H9 (cell line): ENCODE results near the gene SH3TC1. TPM values are rescaled to one million over a fixed set of nuclear protein-coding genes. Genes with fewer than 3 reads are reported as not detected.

Source experiments
- DNase-seq: peaks from one replicate; pipeline ENCODE4 v3.0.0-alpha.2; 2017
- H2AFZ ChIP-seq: one replicate; pipeline ENCODE4 v1.6.1; 2013; ENCODE audit warnings: mild to moderate bottlenecking, low read length, control low read depth, moderate library complexity
- H2AK5ac ChIP-seq: 2 replicates; pipeline ENCODE4 v1.6.1; 2013; ENCODE audit warnings: low read length, control low read depth, mixed read lengths; ENCODE audit not compliant: insufficient read length
- H2BK120ac ChIP-seq: one replicate; pipeline ENCODE4 v1.6.1; 2013; ENCODE audit warnings: low read depth, mild to moderate bottlenecking, low read length, control low read depth, inconsistent platforms; ENCODE audit not compliant: poor library complexity, severe bottlenecking
- H2BK12ac ChIP-seq: 2 replicates; pipeline ENCODE4 v1.6.1; 2013; ENCODE audit warnings: low read length, control low read depth, mixed read lengths, low read depth; ENCODE audit not compliant: insufficient read length
- H2BK15ac ChIP-seq: 2 replicates; pipeline ENCODE4 v1.6.1; 2013; ENCODE audit warnings: low read depth, low read length, control low read depth
- H2BK20ac ChIP-seq: one replicate; pipeline ENCODE4 v1.6.1; 2013; ENCODE audit warnings: low read depth, mild to moderate bottlenecking, low read length, control low read depth, inconsistent platforms; ENCODE audit not compliant: poor library complexity, severe bottlenecking
- H2BK5ac ChIP-seq: 2 replicates; pipeline ENCODE4 v1.6.1; 2013; ENCODE audit warnings: low read length, control low read depth, mixed read lengths; ENCODE audit not compliant: insufficient read length
- H3K14ac ChIP-seq: 2 replicates; pipeline ENCODE4 v1.6.1; 2013; ENCODE audit warnings: low read length, control low read depth; ENCODE audit not compliant: insufficient read depth
- H3K18ac ChIP-seq: 2 replicates; pipeline ENCODE4 v1.6.1; 2013; ENCODE audit warnings: low read depth, mild to moderate bottlenecking, mixed read lengths, low read length, control low read depth; ENCODE audit not compliant: insufficient read length
- H3K23ac ChIP-seq: 2 replicates; pipeline ENCODE4 v1.6.1; 2013; ENCODE audit warnings: low read length, control low read depth, mixed read lengths, low read depth; ENCODE audit not compliant: insufficient read length
- H3K23me2 ChIP-seq: 2 replicates; pipeline ENCODE4 v1.6.1; 2013; ENCODE audit warnings: low read depth, mild to moderate bottlenecking, mixed read lengths, low read length, control low read depth; ENCODE audit not compliant: insufficient read length, poor library complexity, severe bottlenecking
- H3K27ac ChIP-seq: 2 replicates; pipeline ENCODE4 v1.5.1; 2013; ENCODE audit warnings: low read length, control low read depth, mixed read lengths, low read depth; ENCODE audit not compliant: insufficient read length
- H3K27me3 ChIP-seq: 2 replicates; pipeline ENCODE4 v1.6.1; 2013; ENCODE audit warnings: low read length, control low read depth, inconsistent platforms; ENCODE audit not compliant: insufficient read depth
- H3K4ac ChIP-seq: 2 replicates; pipeline ENCODE4 v1.6.1; 2013; ENCODE audit warnings: low read depth, mild to moderate bottlenecking, control low read depth, inconsistent platforms, low read length, moderate library complexity
- H3K4me1 ChIP-seq: 2 replicates; pipeline ENCODE4 v1.6.1; 2013; ENCODE audit warnings: low read length, control low read depth, inconsistent platforms; ENCODE audit not compliant: insufficient read depth
- H3K4me2 ChIP-seq: 2 replicates; pipeline ENCODE4 v1.6.1; 2013; ENCODE audit warnings: low read length, control low read depth, mixed read lengths; ENCODE audit not compliant: insufficient read length, insufficient read depth
- H3K56ac ChIP-seq: 2 replicates; pipeline ENCODE4 v1.6.1; 2013; ENCODE audit warnings: low read depth, mild to moderate bottlenecking, mixed read lengths, low read length, control low read depth; ENCODE audit not compliant: insufficient read length
- H3K79me1 ChIP-seq: 2 replicates; pipeline ENCODE4 v1.6.1; 2013; ENCODE audit warnings: low read depth, mild to moderate bottlenecking, moderate library complexity, low read length, control low read depth, inconsistent platforms; ENCODE audit not compliant: insufficient read depth, poor library complexity, severe bottlenecking
- H3K79me2 ChIP-seq: 2 replicates; pipeline ENCODE4 v1.6.1; 2013; ENCODE audit warnings: low read length, control low read depth, inconsistent platforms; ENCODE audit not compliant: insufficient read depth
- H3K9ac ChIP-seq: 2 replicates; pipeline ENCODE4 v1.6.1; 2013; ENCODE audit warnings: low read length, control low read depth, mixed read lengths; ENCODE audit not compliant: insufficient read length; ENCODE audit errors: extremely low read depth
- H3K9me3 ChIP-seq: one replicate; pipeline ENCODE4 v1.6.1; 2013; ENCODE audit warnings: low read depth, low read length, inconsistent platforms; ENCODE audit not compliant: control insufficient read depth
- H3T11ph ChIP-seq: one replicate; pipeline ENCODE4 v1.6.1; 2013; ENCODE audit warnings: mild to moderate bottlenecking, low read length, control low read depth, inconsistent platforms
- H4K20me1 ChIP-seq: one replicate; pipeline ENCODE4 v1.6.1; 2013; ENCODE audit not compliant: control insufficient read depth, insufficient read length, insufficient read depth
- H4K5ac ChIP-seq: 2 replicates; pipeline ENCODE4 v1.6.1; 2013; ENCODE audit warnings: low read depth, mild to moderate bottlenecking, mixed read lengths, low read length, control low read depth; ENCODE audit not compliant: insufficient read length
- H4K8ac ChIP-seq: replicated peaks from 2 replicates; pipeline ENCODE4 v1.6.1; 2013; ENCODE audit warnings: low read length, control low read depth, mixed read lengths, low read depth; ENCODE audit not compliant: insufficient read length
- H4K91ac ChIP-seq: 2 replicates; pipeline ENCODE4 v1.6.1; 2013; ENCODE audit warnings: low read depth, mild to moderate bottlenecking, moderate library complexity, mixed read lengths, low read length, control low read depth; ENCODE audit not compliant: insufficient read length
- H3K27ac Mint-ChIP-seq, 3 experiments: 2 replicates in 2 of 3; 3 replicates in 1 of 3; pipeline ENCODE4 v1.8.0; 2020 to 2021; ENCODE audit warnings: mixed read lengths in 3 of 3, mild to moderate bottlenecking in 1 of 3, moderate library complexity in 1 of 3
- H3K27me3 Mint-ChIP-seq: 2 replicates; pipeline ENCODE4 v1.8.0; 2021; ENCODE audit warnings: low read depth, mild to moderate bottlenecking, moderate library complexity, mixed read lengths
- H3K36me3 Mint-ChIP-seq, 3 experiments: 2 replicates in 2 of 3; 3 replicates in 1 of 3; pipeline ENCODE4 v1.8.0; 2020 to 2021; ENCODE audit warnings: low read depth in 3 of 3, mixed read lengths in 3 of 3; ENCODE audit not compliant: insufficient read depth in 1 of 3
- H3K4me1 Mint-ChIP-seq, 2 experiments: 2 replicates each; pipeline ENCODE4 v1.8.0; 2020; ENCODE audit warnings: mixed read lengths in 2 of 2
- H3K4me3 Mint-ChIP-seq, 2 experiments: 2 replicates in 1 of 2; 3 replicates in 1 of 2; pipeline ENCODE4 v1.8.0; 2020 to 2021; ENCODE audit warnings: mild to moderate bottlenecking in 2 of 2, mixed read lengths in 2 of 2, moderate library complexity in 1 of 2
- H3K9me3 Mint-ChIP-seq, 2 experiments: 2 replicates in 1 of 2; 3 replicates in 1 of 2; pipeline ENCODE4 v1.8.0; 2020; ENCODE audit warnings: mild to moderate bottlenecking in 2 of 2, mixed read lengths in 2 of 2, moderate library complexity in 1 of 2
- CTCF ChIP-seq: fragments of 200-600 bp; sonication (generic); conservative IDR thresholded peaks from 3 replicates; pipeline ENCODE4 v1.8.0; 2021; ENCODE audit warnings: antibody characterized with exemption, mild to moderate bottlenecking
- whole genome bisulfite sequencing: extraction: QIAGEN DNeasy Blood & Tissue Kit; methylation state at CpG from one replicate; pipeline ENCODE4 v1.1.7; 2013; ENCODE audit warnings: missing lambda C conversion rate, low lambda C conversion rate, mixed read lengths; ENCODE audit not compliant: insufficient read length; ENCODE audit errors: extremely low coverage; 5-methylcytosine and 5-hydroxymethylcytosine counted together
- total RNA-seq: library from RNA; stranded (reverse); gene quantifications from 2 replicates; pipeline ENCODE4 v1.2.1, GENCODE V29; 2021

SH3TC1 gene
- total RNA-seq, 1 experiment from 2014 or later, result 0.74 TPM

- no CpG with 5 or more reads among the region's 8 CpGs for WGBS
- H3K23me2 ChIP-seq, result peaks cover 4% of the 10 kb centered on the region
- TF ChIP-seq CTCF, result no peak
Observed at GRCh38 chr4:8266508-8266907, 67.4 kb downstream of the SH3TC1 start.

More at GRCh38 chr4:8266508-8266907, 67.4 kb downstream of the SH3TC1 start:
- H2BK15ac ChIP-seq, result no peak overlapping the region
- H3K14ac ChIP-seq, result no peak overlapping the region
- H3K4ac ChIP-seq, result no peak overlapping the region
- no peak overlapping the region for H3K27ac ChIP-seq
- no peaks in the 10 kb centered on the region for H3K79me1 ChIP-seq
- no peak for DNase-seq
- H3K56ac ChIP-seq, result no peak overlapping the region
- H2AFZ ChIP-seq, result no peak overlapping the region
- H2AK5ac ChIP-seq, result no peak overlapping the region
- Mint-ChIP-seq H3K4me1 (peaks cover 0 to 15% of the 10 kb centered on the region in 2 experiments; a peak in 2 of 4 replicates), H3K9me3 (no peaks in the 10 kb centered on the region; a peak in 1 of 5 replicates), H3K36me3 (no peaks in the 10 kb centered on the region), H3K27me3 (peaks cover 30% of the 10 kb centered on the region), H3K4me3 (no peak overlapping the region), H3K27ac (no peak overlapping the region; a peak in 1 of 7 replicates)
- no peaks in the 10 kb centered on the region for H3K79me2 ChIP-seq
- no peak overlapping the region for H3K23ac ChIP-seq
- H2BK5ac ChIP-seq, result no peak overlapping the region
- no peak overlapping the region for H3K9ac ChIP-seq
- no peak overlapping the region for H3T11ph ChIP-seq
- H4K20me1 ChIP-seq, result no peaks in the 10 kb centered on the region
- no peak overlapping the region for H2BK120ac ChIP-seq
- no peak overlapping the region for H3K4me2 ChIP-seq
- H4K8ac ChIP-seq, result no peak overlapping the region
- peaks cover 9% of the 10 kb centered on the region; the same call in 1 of the 2 replicates for H3K27me3 ChIP-seq
- H4K91ac ChIP-seq, result no peak overlapping the region
- H3K18ac ChIP-seq, result no peak overlapping the region
- H2BK12ac ChIP-seq, result no peak overlapping the region
- H3K9me3 ChIP-seq, result no peaks in the 10 kb centered on the region
- H3K4me1 ChIP-seq, result no peaks in the 10 kb centered on the region
- H2BK20ac ChIP-seq, result no peak overlapping the region
- no peak overlapping the region for H4K5ac ChIP-seq
